Bronchial epithelial cell (primary cell): ENCODE results near the gene OR51I1. TPM values are rescaled to one million over a fixed set of nuclear protein-coding genes. Genes with fewer than 3 reads are reported as not detected.

ENCODE experiments used
- DNase-seq: peaks from one replicate; pipeline ENCODE4 v3.0.0-alpha.2; 2010; ENCODE audit warnings: low read depth
- FAIRE-seq: peaks from 2 replicates; lab custom pipeline; 2011; peaks lifted over from hg19 to GRCh38; lab: Jason Lieb, UNC
- H3K27me3 ChIP-seq: 2 replicates; pipeline ENCODE4 v1.5.1; 2011; ENCODE audit warnings: low read length; ENCODE audit not compliant: control insufficient read depth, insufficient read depth
- H3K36me3 ChIP-seq: 2 replicates; pipeline ENCODE4 v1.5.1; 2011; ENCODE audit warnings: low read length; ENCODE audit not compliant: control insufficient read depth, insufficient read depth
- H3K4me3 ChIP-seq: 2 replicates; pipeline ENCODE4 v1.5.1; 2011; ENCODE audit warnings: mild to moderate bottlenecking, low read depth, low read length, control low read depth
- CTCF ChIP-seq: IDR thresholded peaks from 2 replicates; pipeline ENCODE4 v1.5.1; 2011; ENCODE audit warnings: mild to moderate bottlenecking, moderate library complexity, low read length, control low read depth, inconsistent platforms; ENCODE audit not compliant: insufficient read depth, severe bottlenecking
- total RNA-seq: library from RNA; depleted of rRNA; stranded (reverse); fragments of >200 nt; gene quantifications from 2 replicates; pipeline ENCODE4 v1.2.1, GENCODE V29; 2014

OR51I1 gene
- total RNA-seq, 1 donor from 2014 or later = not detected

GRCh38 chr11:5398936-5399335 lies 42.4 kb downstream of the OR51I1 start:
- peak; percentile 40 for FAIRE-seq
- Histone ChIP-seq H3K27me3 (no peaks in the 10 kb centered on the region), H3K4me3 (no peak overlapping the region), H3K36me3 (no peaks in the 10 kb centered on the region)
- no peak for DNase-seq
- no peak for TF ChIP-seq CTCF

GRCh38 chr11:5394091-5394490 lies 47.2 kb downstream of the OR51I1 start:
- TF ChIP-seq CTCF = no peak
- no peak overlapping the region for H3K4me3 ChIP-seq
- no peak for DNase-seq
- no peaks in the 10 kb centered on the region for H3K27me3 ChIP-seq
- no peaks in the 10 kb centered on the region for H3K36me3 ChIP-seq
- FAIRE-seq = no peak

Other genes with a start within 250 kb of the OR51I1 start
- gene OR51V1, start 240.8 kb downstream of the OR51I1 start, total RNA-seq = not detected in 2 replicates
- not detected in 2 replicates for gene HBB, start 214.4 kb downstream of the OR51I1 start, total RNA-seq
- not detected in 2 replicates for gene HBD, start 207.0 kb downstream of the OR51I1 start, total RNA-seq
- gene HBG1, start 191.7 kb downstream of the OR51I1 start, total RNA-seq = not detected in 2 replicates
- gene HBG2, start 186.7 kb downstream of the OR51I1 start, total RNA-seq = not detected in 2 replicates
- not detected in 2 replicates for gene HBE1, start 171.6 kb downstream of the OR51I1 start, total RNA-seq
- not detected in 2 replicates for gene OR51B4, start 139.6 kb downstream of the OR51I1 start, total RNA-seq
- gene OR51B2, start 117.2 kb downstream of the OR51I1 start, total RNA-seq = not detected in 2 replicates
- gene OR51B5, start 98.0 kb downstream of the OR51I1 start, total RNA-seq = not detected in 2 replicates
- gene OR51B6, start 90.0 kb downstream of the OR51I1 start, total RNA-seq = not detected in 2 replicates
- gene OR51M1, start 57.7 kb downstream of the OR51I1 start, total RNA-seq = not detected in 2 replicates
- not detected in 2 replicates for gene OR51Q1, start 19.4 kb downstream of the OR51I1 start, total RNA-seq
- not detected in 2 replicates for gene OR51I2, start 7.8 kb upstream of the OR51I1 start, total RNA-seq
- not detected in 2 replicates for gene OR52D1, start 47.2 kb upstream of the OR51I1 start, total RNA-seq
- gene UBQLN3, start 68.4 kb upstream of the OR51I1 start, total RNA-seq = 0.13 TPM in 1 of 2 replicates, not detected in the other
- gene UBQLNL, start 75.2 kb upstream of the OR51I1 start, total RNA-seq = under 0.01 TPM in 1 of 2 replicates, not detected in the other
- gene OR52H1, start 107.0 kb upstream of the OR51I1 start, total RNA-seq = 0.38 TPM in 1 of 2 replicates, not detected in the other
- gene OR52B6, start 139.4 kb upstream of the OR51I1 start, total RNA-seq = not detected in 2 replicates
- 1.8 and 3.2 TPM in 2 replicates for gene TRIM6, start 155.1 kb upstream of the OR51I1 start, total RNA-seq
- gene TRIM34, start 183.5 kb upstream of the OR51I1 start, total RNA-seq = 2.9 and 5.8 TPM in 2 replicates
- 24.8 and 32.9 TPM in 2 replicates for gene TRIM5, start 243.6 kb upstream of the OR51I1 start, total RNA-seq
- 11.1 and 28.3 TPM in 2 replicates for gene TRIM22, start 248.3 kb upstream of the OR51I1 start, total RNA-seq